ENCODE data around the gene TEX44. TPM values are rescaled to one million over a fixed set of nuclear protein-coding genes. Genes with fewer than 3 reads are reported as not detected.
"Not testable (repeated sequence)": the region's sequence is repeated elsewhere in the genome, so short reads cannot be mapped to it uniquely, and the experiment has no call there.

Gene TEX44
- total RNA-seq, 4 donors from 2014 or later, result not detected

DNA sequence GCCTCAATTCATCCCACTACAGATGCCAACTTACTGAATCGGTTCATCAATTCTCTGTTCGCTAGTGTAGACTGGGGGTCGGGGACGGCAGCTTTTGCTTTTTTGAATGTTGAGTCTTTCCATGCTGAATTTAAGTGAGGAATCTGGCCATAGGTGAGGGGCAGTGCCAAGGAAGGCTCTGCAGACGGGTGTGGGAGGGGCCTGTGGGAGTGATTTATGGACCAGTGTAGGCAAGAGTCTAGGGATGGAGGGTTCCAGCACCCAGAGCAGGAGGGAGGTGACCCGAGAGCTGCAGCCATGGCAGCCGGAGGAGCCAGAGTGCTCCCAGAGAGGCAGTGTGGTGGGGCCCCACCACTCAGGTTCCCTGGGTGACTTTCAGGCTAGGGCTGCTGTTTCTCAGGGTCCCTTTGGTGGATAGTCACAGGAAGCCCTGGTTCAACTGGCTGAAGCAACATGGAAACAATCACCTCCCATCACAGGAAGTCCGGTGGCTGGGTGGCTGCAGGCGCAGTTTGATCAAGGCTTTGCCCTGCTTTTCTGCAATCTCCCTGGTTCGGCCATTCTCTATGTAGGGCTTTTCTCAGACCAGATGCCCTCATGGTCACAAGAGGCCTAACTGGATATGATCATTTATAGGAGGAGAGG is 16.9 kb upstream of the TEX44 start:
- TF ChIP-seq POLR2AphosphoS5 (IDR thresholded peaks at IDR 0.05) (no peak), EP300 (IDR thresholded peaks at IDR 0.05) (no peak), POLR2A (IDR thresholded peaks at IDR 0.05) (no peak)
- TF ChIP-seq, protein P1, sequence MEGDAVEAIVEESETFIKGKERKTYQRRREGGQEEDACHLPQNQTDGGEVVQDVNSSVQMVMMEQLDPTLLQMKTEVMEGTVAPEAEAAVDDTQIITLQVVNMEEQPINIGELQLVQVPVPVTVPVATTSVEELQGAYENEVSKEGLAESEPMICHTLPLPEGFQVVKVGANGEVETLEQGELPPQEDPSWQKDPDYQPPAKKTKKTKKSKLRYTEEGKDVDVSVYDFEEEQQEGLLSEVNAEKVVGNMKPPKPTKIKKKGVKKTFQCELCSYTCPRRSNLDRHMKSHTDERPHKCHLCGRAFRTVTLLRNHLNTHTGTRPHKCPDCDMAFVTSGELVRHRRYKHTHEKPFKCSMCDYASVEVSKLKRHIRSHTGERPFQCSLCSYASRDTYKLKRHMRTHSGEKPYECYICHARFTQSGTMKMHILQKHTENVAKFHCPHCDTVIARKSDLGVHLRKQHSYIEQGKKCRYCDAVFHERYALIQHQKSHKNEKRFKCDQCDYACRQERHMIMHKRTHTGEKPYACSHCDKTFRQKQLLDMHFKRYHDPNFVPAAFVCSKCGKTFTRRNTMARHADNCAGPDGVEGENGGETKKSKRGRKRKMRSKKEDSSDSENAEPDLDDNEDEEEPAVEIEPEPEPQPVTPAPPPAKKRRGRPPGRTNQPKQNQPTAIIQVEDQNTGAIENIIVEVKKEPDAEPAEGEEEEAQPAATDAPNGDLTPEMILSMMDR (IDR thresholded peaks at IDR 0.05), result no peak
- Histone ChIP-seq H3K27me3 (no peaks in the 10 kb centered on the region), H3K27ac (no peak overlapping the region), H3K36me3 (no peaks in the 10 kb centered on the region), H3K4me1 (peaks cover 4% of the 10 kb centered on the region), H3K4me3 (no peak overlapping the region), H3K9me3 (no peaks in the 10 kb centered on the region)
- WGBS, result 97% methylated on average over 10 of the region's 10 CpGs
- DNase-seq (ENCODE audit: low spot score in 2 of 2), result no peak

DNA sequence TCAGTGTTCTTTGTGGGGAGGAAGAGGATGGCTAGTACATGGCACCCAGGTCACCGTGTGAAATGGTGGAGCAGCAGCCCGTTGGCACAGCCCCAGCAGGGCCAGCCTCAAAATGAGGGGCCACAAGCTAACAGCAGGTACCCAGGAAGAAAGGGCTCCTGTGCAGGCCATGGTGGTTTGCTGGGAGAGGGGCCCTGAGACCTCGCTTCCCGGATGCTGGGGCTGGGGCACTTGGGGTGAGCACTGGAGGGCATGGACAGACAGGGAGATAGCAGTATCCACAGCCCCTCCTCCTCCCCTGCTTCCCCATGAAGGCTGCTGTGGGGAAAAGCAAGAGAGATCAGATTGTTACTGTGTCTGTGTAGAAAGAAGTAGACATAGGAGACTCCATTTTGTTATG is 16.2 kb upstream of the TEX44 start:
- WGBS, result 93% methylated on average over 4 of the region's 4 CpGs
- Histone ChIP-seq H3K36me3 (no peaks in the 10 kb centered on the region), H3K27ac (no peak overlapping the region), H3K4me3 (no peak overlapping the region), H3K4me1 (peaks cover 3% of the 10 kb centered on the region), H3K9me3 (no peaks in the 10 kb centered on the region), H3K27me3 (no peaks in the 10 kb centered on the region)
- DNase-seq (ENCODE audit: low spot score in 2 of 2), result no peak
- TF ChIP-seq POLR2AphosphoS5 (IDR thresholded peaks at IDR 0.05) (no peak), POLR2A (IDR thresholded peaks at IDR 0.05) (no peak), EP300 (IDR thresholded peaks at IDR 0.05) (no peak)
- TF ChIP-seq, protein P1 (IDR thresholded peaks at IDR 0.05), result no peak

DNA sequence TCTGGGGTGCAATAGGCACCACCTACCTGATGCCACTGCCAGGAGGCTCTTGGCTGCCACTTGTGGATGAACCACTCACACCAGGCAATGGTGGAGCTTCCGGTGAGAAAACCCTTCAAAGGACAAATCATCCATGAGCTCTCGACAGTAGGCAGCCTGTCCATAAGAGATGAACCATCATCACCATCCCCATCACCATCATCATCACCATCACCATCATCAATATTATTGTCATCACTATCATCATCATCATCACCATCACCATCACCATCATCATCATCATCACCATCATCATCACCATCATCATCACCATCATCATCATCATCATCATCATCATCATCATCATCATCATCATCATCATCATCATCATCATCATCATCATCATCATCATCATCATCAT is 14.0 kb upstream of the TEX44 start:
- not testable (repeated sequence) for H3K4me3 ChIP-seq; H3K27ac ChIP-seq; H3K36me3 ChIP-seq; H3K4me1 ChIP-seq; DNase-seq (ENCODE audit: low spot score in 2 of 2); H3K27me3 ChIP-seq; H3K9me3 ChIP-seq
- 100% methylated on average over 2 of the region's 2 CpGs for WGBS

DNA sequence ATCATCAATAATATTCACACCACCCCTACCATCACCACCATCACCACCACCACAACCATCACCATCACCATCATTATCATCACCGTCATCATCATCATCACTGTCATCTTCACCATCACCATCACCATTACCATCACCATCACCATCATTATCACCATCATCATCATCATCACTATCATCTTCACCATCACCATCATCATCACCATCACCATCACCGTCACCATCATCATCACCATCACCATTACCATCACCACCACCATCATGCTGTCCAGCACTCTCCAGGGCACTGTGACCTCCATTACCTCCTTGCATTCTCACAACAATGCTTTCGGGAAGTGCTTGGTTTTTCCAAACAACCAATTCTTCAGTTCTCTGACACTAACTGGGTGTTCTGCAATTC is 13.1 kb upstream of the TEX44 start:
- no peaks in the 10 kb centered on the region for H3K27me3 ChIP-seq
- H3K27ac ChIP-seq, result no peak overlapping the region
- WGBS, result 94% methylated on average over 3 of the region's 3 CpGs
- H3K9me3 ChIP-seq, result no peaks in the 10 kb centered on the region
- TF ChIP-seq, protein P1 (IDR thresholded peaks at IDR 0.05), result no peak
- no peaks in the 10 kb centered on the region for H3K4me1 ChIP-seq
- no peak overlapping the region for H3K4me3 ChIP-seq
- DNase-seq (ENCODE audit: low spot score in 2 of 2), result no peak
- H3K36me3 ChIP-seq, result no peaks in the 10 kb centered on the region

DNA sequence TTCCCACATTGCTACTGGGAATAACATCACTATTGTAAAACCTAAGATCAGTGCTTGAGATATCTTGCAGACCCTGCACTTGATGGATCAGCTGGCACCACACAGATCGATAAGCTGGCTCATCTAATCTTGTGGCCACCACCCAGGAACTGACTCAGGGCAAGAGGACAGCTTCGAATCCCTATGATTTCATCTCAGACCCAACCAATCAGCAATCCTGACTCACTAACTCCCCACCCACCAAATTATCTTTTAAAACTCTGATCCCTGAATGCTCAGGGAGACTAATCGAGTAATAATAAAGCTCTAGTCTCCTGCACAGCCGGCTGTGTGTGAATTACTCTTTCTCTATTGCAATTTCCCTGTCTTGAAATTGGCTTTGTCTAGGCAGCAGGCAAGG is 11.3 kb upstream of the TEX44 start:
- DNase-seq (ENCODE audit: low spot score in 2 of 2), result no peak
- no peak for TF ChIP-seq EP300 (IDR thresholded peaks at IDR 0.05)
- TF ChIP-seq, protein P1 (IDR thresholded peaks at IDR 0.05), result no peak
- TF ChIP-seq POLR2A (IDR thresholded peaks at IDR 0.05), result no peak
- TF ChIP-seq POLR2AphosphoS5 (IDR thresholded peaks at IDR 0.05), result no peak
- no peaks in the 10 kb centered on the region for H3K4me1 ChIP-seq
- no peaks in the 10 kb centered on the region for H3K9me3 ChIP-seq
- H3K27me3 ChIP-seq, result no peaks in the 10 kb centered on the region
- 85% methylated on average over 4 of the region's 4 CpGs for WGBS
- H3K27ac ChIP-seq, result no peak overlapping the region
- no peak overlapping the region for H3K4me3 ChIP-seq
- H3K36me3 ChIP-seq, result no peaks in the 10 kb centered on the region

DNA sequence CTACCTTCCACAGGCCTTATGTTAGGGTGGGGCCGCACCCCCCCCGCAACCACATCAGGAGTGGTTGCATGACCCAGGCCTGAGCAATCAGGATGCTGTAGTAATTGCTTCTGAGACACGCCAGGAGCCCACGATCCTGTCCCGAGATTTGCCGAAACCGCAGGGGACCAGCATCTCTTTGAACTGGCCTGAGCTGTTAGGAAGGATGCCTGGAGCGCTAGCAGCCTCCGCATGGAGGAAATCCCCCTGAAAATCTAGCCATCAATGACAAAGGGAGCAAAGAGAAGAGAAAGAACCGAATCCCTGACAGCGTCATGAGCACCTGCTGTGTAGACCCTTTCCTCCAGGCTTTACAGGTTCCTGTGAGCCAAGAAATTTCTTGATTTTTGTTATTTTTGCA is 8.7 kb upstream of the TEX44 start:
- H3K4me1 ChIP-seq, result no peaks in the 10 kb centered on the region
- no peaks in the 10 kb centered on the region for H3K9me3 ChIP-seq
- H3K36me3 ChIP-seq, result no peaks in the 10 kb centered on the region
- 49% methylated on average over 11 of the region's 11 CpGs for WGBS
- H3K27ac ChIP-seq, result no peak overlapping the region
- no peaks in the 10 kb centered on the region for H3K27me3 ChIP-seq
- TF ChIP-seq, protein P1 (IDR thresholded peaks at IDR 0.05), result no peak
- TF ChIP-seq POLR2A (IDR thresholded peaks at IDR 0.05) (no peak), POLR2AphosphoS5 (IDR thresholded peaks at IDR 0.05) (no peak), EP300 (IDR thresholded peaks at IDR 0.05) (no peak)
- DNase-seq (ENCODE audit: low spot score in 2 of 2), result no peak
- no peak overlapping the region for H3K4me3 ChIP-seq

DNA sequence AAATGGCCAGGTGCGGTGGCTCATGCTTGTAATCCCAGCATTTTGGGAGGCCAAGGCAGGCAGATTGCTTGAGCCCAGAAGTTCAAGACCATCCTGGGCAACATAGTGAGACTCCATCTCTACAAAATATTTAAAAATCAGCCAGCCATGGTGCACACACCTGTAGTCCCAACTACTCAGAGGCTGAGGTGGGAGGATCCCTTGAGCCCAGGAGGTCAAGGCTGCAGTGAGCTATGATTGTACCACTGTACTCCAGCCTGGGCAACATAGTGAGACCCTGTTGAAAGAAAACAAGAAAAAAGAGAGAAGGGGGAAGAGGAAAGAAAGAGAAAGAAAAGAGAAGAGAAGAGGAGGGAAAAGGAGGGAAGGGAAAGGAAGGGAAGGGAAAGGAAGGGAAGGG is 4.9 kb upstream of the TEX44 start:
- H3K36me3 ChIP-seq; H3K27ac ChIP-seq; H3K4me3 ChIP-seq; DNase-seq (ENCODE audit: low spot score in 2 of 2); H3K9me3 ChIP-seq; H3K4me1 ChIP-seq; H3K27me3 ChIP-seq: not testable (repeated sequence)
- 100% methylated on average over 1 of the region's 1 CpG for WGBS

Measured in suprapubic skin (tissue), 4 donors.